GM15510 (cell line): Measurements from ENCODE around the gene XPR1.

Experiments
- POLR2A ChIP-seq: IDR thresholded peaks from 3 replicates; pipeline ENCODE4 v1.6.1; 2011; ENCODE audit warnings: borderline replicate concordance; ENCODE audit not compliant: insufficient read length; ENCODE audit errors: extremely low read depth

Gene XPR1

GRCh38 chr1:180732866-180733265, 101.0 kb downstream of the XPR1 start:
- no peak for TF ChIP-seq POLR2A

DNA sequence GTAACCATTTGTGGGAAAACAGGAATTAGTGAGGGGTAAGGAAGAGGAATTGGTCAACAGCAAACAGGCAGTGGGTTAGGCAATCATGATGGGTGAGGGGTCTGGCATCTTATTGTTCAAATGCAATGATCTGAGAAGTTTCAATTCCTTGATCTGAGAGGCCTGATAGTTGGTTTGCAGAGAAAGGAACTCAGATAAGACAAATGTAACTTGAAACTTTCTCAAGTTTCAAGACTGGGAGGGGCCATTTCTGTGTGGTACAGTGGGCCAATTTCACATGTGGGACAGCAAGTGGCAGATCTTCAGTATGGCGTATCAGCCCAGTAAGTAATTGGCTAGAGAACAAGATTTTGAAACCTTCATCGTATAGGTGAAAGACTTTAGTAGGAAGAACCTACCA, 102.5 kb downstream of the XPR1 start:
- no peak for TF ChIP-seq POLR2A

- TF ChIP-seq POLR2A = no peak
Observed at GRCh38 chr1:180742663-180743062, 110.8 kb downstream of the XPR1 start.

- no peak for TF ChIP-seq POLR2A
Observed at GRCh38 chr1:180743868-180744267, 112.0 kb downstream of the XPR1 start.

GRCh38 chr1:180745098-180745497, 113.3 kb downstream of the XPR1 start:
- TF ChIP-seq POLR2A = no peak

- TF ChIP-seq POLR2A = no peak
Observed at GRCh38 chr1:180751921-180752320, 120.1 kb downstream of the XPR1 start.

DNA sequence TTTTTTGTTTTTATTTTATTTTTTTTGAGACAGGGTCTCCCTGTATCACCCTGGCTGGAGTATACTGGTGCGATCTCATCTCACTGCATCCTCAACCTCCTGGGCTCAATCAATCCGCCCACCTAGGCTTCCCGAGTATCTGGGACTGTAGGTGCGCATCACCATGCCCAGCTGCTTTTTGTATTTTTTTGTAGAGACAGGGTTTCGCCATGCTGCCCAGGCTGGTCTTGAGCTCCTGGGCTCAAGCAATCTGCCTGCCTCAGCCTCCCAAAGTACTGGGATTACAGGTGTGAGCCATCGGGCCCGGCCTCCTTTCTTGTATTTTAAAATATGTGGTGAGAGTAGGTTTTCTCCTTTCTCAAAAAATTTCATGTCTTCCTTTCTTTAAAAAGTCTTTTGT, 122.6 kb downstream of the XPR1 start:
- TF ChIP-seq POLR2A = no peak

GRCh38 chr1:180757657-180758056, 125.8 kb downstream of the XPR1 start:
- TF ChIP-seq POLR2A = no peak

GRCh38 chr1:180762796-180763195, 131.0 kb downstream of the XPR1 start:
- TF ChIP-seq POLR2A = no peak

DNA sequence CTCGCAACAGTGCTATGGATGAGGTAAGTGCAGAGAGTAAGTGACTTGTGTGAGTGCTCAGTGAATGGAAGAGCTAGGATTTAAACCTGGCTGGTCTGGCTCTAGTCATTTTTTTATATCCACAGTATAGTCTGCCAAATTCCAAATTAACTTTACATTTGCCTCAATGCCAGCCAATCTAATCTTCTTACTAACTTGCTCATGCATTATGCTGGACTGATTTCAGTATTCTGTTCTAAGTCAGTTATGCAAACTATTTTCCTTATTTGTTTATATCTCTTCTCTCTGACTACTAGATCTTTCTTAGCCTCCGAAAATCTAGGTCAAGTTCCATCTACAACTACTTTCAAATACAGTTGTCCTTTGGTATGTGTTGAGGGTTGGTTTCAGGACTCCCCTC, 133.3 kb downstream of the XPR1 start:
- no peak for TF ChIP-seq POLR2A

- TF ChIP-seq POLR2A = no peak
Observed at GRCh38 chr1:180769889-180770288, 138.1 kb downstream of the XPR1 start.

DNA sequence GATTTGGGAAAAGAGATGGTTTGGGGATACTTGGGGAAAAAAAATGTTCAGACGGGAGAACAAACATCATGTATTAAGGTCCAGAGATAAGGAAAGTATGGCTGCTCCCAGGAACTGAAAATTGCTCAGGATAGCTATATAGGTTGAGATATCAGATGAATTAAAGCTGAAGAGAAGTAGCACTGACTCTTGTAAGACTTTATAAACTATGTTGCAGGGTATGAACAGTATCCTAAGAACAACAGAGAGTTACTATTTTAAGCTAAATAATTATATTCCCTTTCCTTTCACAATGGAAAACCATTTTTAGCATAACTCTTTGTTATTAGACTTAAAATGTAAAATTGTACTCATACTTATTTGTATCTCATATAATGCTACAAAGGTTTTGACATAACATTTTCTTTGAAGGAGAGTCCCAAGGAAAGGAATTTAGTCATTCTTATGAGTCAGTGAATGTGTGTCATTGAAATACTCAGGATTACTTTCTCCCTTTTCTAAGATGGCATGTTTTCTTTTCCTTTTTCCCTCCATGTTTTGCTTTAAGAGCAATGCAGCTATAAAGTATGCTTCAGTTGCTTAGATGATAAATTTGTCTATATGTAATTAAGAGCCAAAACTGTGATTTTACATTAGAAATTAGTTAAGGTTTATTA, 141.5 kb downstream of the XPR1 start:
- TF ChIP-seq POLR2A = no peak

- no peak for TF ChIP-seq POLR2A
Observed at GRCh38 chr1:180775801-180776200, 144.0 kb downstream of the XPR1 start.

GRCh38 chr1:180777072-180777689, 145.4 kb downstream of the XPR1 start:
- no peak for TF ChIP-seq POLR2A

DNA sequence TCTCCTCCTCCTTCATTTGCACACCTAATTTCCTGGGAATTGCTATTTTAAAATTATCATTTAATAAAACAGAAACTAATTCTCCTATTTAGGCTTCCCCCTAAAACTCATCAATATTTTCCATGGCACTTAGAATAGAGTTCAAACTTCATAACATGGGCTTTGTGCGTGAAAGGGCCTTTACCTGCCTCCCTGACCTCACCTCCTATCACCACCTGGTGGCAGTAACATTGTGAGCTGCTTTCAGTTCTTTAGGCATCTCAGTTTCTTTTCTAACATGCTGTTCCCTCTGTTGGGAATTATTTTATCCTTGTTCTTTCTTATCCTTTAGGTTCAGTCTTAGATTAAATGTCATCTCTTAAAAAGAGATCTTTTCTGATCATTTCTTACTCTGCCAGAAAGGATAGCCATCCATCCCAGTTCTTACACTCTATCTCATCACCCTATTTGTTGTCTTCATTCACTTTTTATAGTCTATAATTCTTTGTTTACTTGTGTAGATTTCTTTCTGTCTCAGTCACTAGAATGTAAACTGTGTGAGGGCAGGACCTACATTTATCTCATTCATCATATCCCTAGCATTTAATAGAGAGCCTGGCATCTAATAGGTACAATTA, 147.1 kb downstream of the XPR1 start:
- TF ChIP-seq POLR2A = no peak

DNA sequence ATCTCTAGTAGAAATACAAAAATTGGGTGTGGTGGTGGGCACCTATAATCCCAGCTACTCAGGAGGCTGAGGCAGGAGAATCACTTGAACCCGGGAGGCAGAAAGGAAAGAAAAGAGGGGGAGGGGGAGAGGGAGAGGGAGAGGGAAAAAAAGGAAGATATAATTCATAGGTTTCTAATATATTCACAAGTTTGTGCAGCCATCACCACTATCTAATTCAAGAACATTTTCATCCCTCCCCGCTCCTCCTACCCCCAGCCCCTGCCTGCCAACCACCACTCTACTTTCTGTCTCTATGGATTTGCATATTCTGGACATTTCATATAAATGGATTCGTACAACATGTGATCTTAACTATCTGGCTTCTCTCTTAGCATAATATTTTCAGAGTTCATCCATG, 147.8 kb downstream of the XPR1 start:
- no peak for TF ChIP-seq POLR2A
